Activated T-helper 17 cell treated with anti-CD3 and anti-CD28 coated beads, Interleukin-2, amount 50 U/mL, for 72 hours (primary cell): ENCODE results near the gene UCP1. TPM values are rescaled to one million over a fixed set of nuclear protein-coding genes. Genes with fewer than 3 reads are reported as not detected.
"Not testable (repeated sequence)": the region's sequence is repeated elsewhere in the genome, so short reads cannot be mapped to it uniquely, and the experiment has no call there.

Source experiments
- ATAC-seq: fragments of 150-1000 bp; cut with Tn5 transposase; replicated peaks from 2 replicates; pipeline ENCODE4 v1.10.0; 2021; ENCODE audit warnings: mild to moderate bottlenecking, moderate library complexity
- H3K27ac Mint-ChIP-seq: one replicate; pipeline ENCODE4 v1.8.0; 2022; ENCODE audit warnings: mixed read lengths
- H3K27me3 Mint-ChIP-seq: one replicate; pipeline ENCODE4 v1.8.0; 2022; ENCODE audit warnings: mixed read lengths
- H3K36me3 Mint-ChIP-seq: one replicate; pipeline ENCODE4 v1.8.0; 2022; ENCODE audit warnings: low read depth, mild to moderate bottlenecking, mixed read lengths
- H3K4me1 Mint-ChIP-seq: one replicate; pipeline ENCODE4 v1.8.0; 2022; ENCODE audit warnings: mixed read lengths
- H3K4me3 Mint-ChIP-seq: one replicate; pipeline ENCODE4 v1.8.0; 2022; ENCODE audit warnings: mild to moderate bottlenecking, mixed read lengths
- H3K9me3 Mint-ChIP-seq: one replicate; pipeline ENCODE4 v1.8.0; 2022; ENCODE audit warnings: mixed read lengths
- total RNA-seq, 2 donors: library from RNA; stranded (reverse); gene quantifications; one replicate each; pipeline ENCODE4 v1.2.3, GENCODE V29; 2022

Gene UCP1
- total RNA-seq, 2 donors from 2014 or later, result not detected

GRCh38 chr4:140579278-140579677, 10.5 kb upstream of the UCP1 start:
- no peaks in the 10 kb centered on the region for H3K4me1 Mint-ChIP-seq
- no peaks in the 10 kb centered on the region for H3K9me3 Mint-ChIP-seq
- H3K4me3 Mint-ChIP-seq, result no peak overlapping the region
- ATAC-seq, result no peak
- no peak overlapping the region for H3K27ac Mint-ChIP-seq
- no peaks in the 10 kb centered on the region for H3K36me3 Mint-ChIP-seq
- peaks cover 25% of the 10 kb centered on the region for H3K27me3 Mint-ChIP-seq

- Mint-ChIP-seq H3K9me3 (no peaks in the 10 kb centered on the region), H3K36me3 (no peaks in the 10 kb centered on the region), H3K27ac (no peak overlapping the region), H3K4me1 (no peaks in the 10 kb centered on the region), H3K4me3 (no peak overlapping the region), H3K27me3 (peaks cover 45% of the 10 kb centered on the region)
- ATAC-seq, result no peak
These were observed 6.7 kb upstream of the UCP1 start for GRCh38 chr4:140575489-140575888.

- H3K4me3 Mint-ChIP-seq, result no peak overlapping the region
- H3K9me3 Mint-ChIP-seq, result no peaks in the 10 kb centered on the region
- peaks cover 5% of the 10 kb centered on the region for H3K4me1 Mint-ChIP-seq
- H3K27me3 Mint-ChIP-seq, result peaks cover 52% of the 10 kb centered on the region
- no peak overlapping the region for H3K27ac Mint-ChIP-seq
- no peak for ATAC-seq
- no peaks in the 10 kb centered on the region for H3K36me3 Mint-ChIP-seq
These were observed 2.9 kb upstream of the UCP1 start for GRCh38 chr4:140571620-140572019.

- no peak for ATAC-seq
- peak overlapping the region; percentile 64 for H3K4me3 Mint-ChIP-seq
- no peaks in the 10 kb centered on the region for H3K36me3 Mint-ChIP-seq
- H3K27ac Mint-ChIP-seq, result no peak overlapping the region
- H3K27me3 Mint-ChIP-seq, result peaks cover 48% of the 10 kb centered on the region
- no peaks in the 10 kb centered on the region for H3K9me3 Mint-ChIP-seq
- H3K4me1 Mint-ChIP-seq, result peaks cover 5% of the 10 kb centered on the region
These were observed 512 bp upstream of the UCP1 start for GRCh38 chr4:140569307-140569638.

- no peak overlapping the region for H3K27ac Mint-ChIP-seq
- H3K36me3 Mint-ChIP-seq, result no peaks in the 10 kb centered on the region
- no peak overlapping the region for H3K4me3 Mint-ChIP-seq
- ATAC-seq, result no peak
- H3K27me3 Mint-ChIP-seq, result peaks cover 18% of the 10 kb centered on the region
- no peaks in the 10 kb centered on the region for H3K9me3 Mint-ChIP-seq
- H3K4me1 Mint-ChIP-seq, result peaks cover 6% of the 10 kb centered on the region
These were observed 9.1 kb downstream of the UCP1 start for GRCh38 chr4:140559696-140560095.

- Mint-ChIP-seq H3K36me3 (peaks cover 10% of the 10 kb centered on the region), H3K27me3 (peaks cover 18% of the 10 kb centered on the region), H3K9me3 (no peaks in the 10 kb centered on the region), H3K4me1 (peaks cover 6% of the 10 kb centered on the region), H3K4me3 (no peak overlapping the region), H3K27ac (no peak overlapping the region)
- ATAC-seq, result no peak
These were observed 10.8 kb downstream of the UCP1 start for GRCh38 chr4:140557831-140558435.

GRCh38 chr4:140556372-140557085, 12.2 kb downstream of the UCP1 start:
- H3K9me3 Mint-ChIP-seq, result no peaks in the 10 kb centered on the region
- peak; percentile 99 for ATAC-seq
- peaks cover 6% of the 10 kb centered on the region for H3K4me1 Mint-ChIP-seq
- H3K4me3 Mint-ChIP-seq, result peak overlapping the region; percentile 10
- peaks cover 18% of the 10 kb centered on the region for H3K27me3 Mint-ChIP-seq
- H3K36me3 Mint-ChIP-seq, result peaks cover 18% of the 10 kb centered on the region
- H3K27ac Mint-ChIP-seq, result no peak overlapping the region

GRCh38 chr4:140533951-140534480, 34.7 kb downstream of the UCP1 start:
- ATAC-seq, result no peak
- Mint-ChIP-seq H3K36me3 (peaks cover 32% of the 10 kb centered on the region), H3K4me1 (no peaks in the 10 kb centered on the region), H3K27ac (no peak overlapping the region), H3K27me3 (no peaks in the 10 kb centered on the region), H3K4me3 (no peak overlapping the region), H3K9me3 (no peaks in the 10 kb centered on the region)

GRCh38 chr4:140529434-140529833, 39.3 kb downstream of the UCP1 start:
- peaks cover 5% of the 10 kb centered on the region for H3K4me1 Mint-ChIP-seq
- no peak overlapping the region for H3K4me3 Mint-ChIP-seq
- H3K9me3 Mint-ChIP-seq, result no peaks in the 10 kb centered on the region
- no peak overlapping the region for H3K27ac Mint-ChIP-seq
- H3K36me3 Mint-ChIP-seq, result peaks cover 35% of the 10 kb centered on the region
- H3K27me3 Mint-ChIP-seq, result no peaks in the 10 kb centered on the region
- ATAC-seq, result no peak

- no peaks in the 10 kb centered on the region for H3K27me3 Mint-ChIP-seq
- peaks cover 23% of the 10 kb centered on the region for H3K36me3 Mint-ChIP-seq
- no peaks in the 10 kb centered on the region for H3K9me3 Mint-ChIP-seq
- H3K4me3 Mint-ChIP-seq, result peak within 1 kb of the TSS; percentile 86
- peak; percentile 100 for ATAC-seq
- H3K4me1 Mint-ChIP-seq, result peaks cover 10% of the 10 kb centered on the region
- peak within 1 kb of the TSS; percentile 66 for H3K27ac Mint-ChIP-seq
These were observed 44.7 kb downstream of the UCP1 start, which contains the start of gene ELMOD2 for GRCh38 chr4:140523857-140524742. Gene ELMOD2, plus strand, starts transcription at chr4:140524168. Its CDS starts 1,261 bp downstream, at chr4:140525429.

- peaks cover 22% of the 10 kb centered on the region for H3K36me3 Mint-ChIP-seq
- peaks cover 10% of the 10 kb centered on the region for H3K4me1 Mint-ChIP-seq
- no peaks in the 10 kb centered on the region for H3K9me3 Mint-ChIP-seq
- H3K27ac Mint-ChIP-seq, result peak overlapping the region; percentile 49
- peak; percentile 3 for ATAC-seq
- no peaks in the 10 kb centered on the region for H3K27me3 Mint-ChIP-seq
- peak overlapping the region; percentile 86 for H3K4me3 Mint-ChIP-seq
These were observed 45.3 kb downstream of the UCP1 start for GRCh38 chr4:140523370-140523856.

- Mint-ChIP-seq H3K4me1 (no peaks in the 10 kb centered on the region), H3K36me3 (no peaks in the 10 kb centered on the region), H3K27ac (no peak overlapping the region), H3K9me3 (no peaks in the 10 kb centered on the region), H3K27me3 (peaks cover 19% of the 10 kb centered on the region), H3K4me3 (no peak overlapping the region)
- no peak for ATAC-seq
These were observed 53.3 kb downstream of the UCP1 start for GRCh38 chr4:140515423-140515822.

GRCh38 chr4:140513765-140514164, 55.0 kb downstream of the UCP1 start:
- H3K4me1 Mint-ChIP-seq, H3K4me3 Mint-ChIP-seq, H3K9me3 Mint-ChIP-seq, ATAC-seq, H3K27ac Mint-ChIP-seq, H3K36me3 Mint-ChIP-seq: not testable (repeated sequence)
- H3K27me3 Mint-ChIP-seq, result peaks cover 31% of the 10 kb centered on the region
